GM21528 (cell line): ENCODE measurements around the gene CHMP3.

Experiments used
- ATAC-seq: cut with Tn5 transposase; IDR thresholded peaks from one replicate; pipeline ENCODE4 v1.9.1; 2021; ENCODE audit warnings: mild to moderate bottlenecking, moderate library complexity; ENCODE audit not compliant: unreplicated experiment, low FRiP score

Gene CHMP3

DNA sequence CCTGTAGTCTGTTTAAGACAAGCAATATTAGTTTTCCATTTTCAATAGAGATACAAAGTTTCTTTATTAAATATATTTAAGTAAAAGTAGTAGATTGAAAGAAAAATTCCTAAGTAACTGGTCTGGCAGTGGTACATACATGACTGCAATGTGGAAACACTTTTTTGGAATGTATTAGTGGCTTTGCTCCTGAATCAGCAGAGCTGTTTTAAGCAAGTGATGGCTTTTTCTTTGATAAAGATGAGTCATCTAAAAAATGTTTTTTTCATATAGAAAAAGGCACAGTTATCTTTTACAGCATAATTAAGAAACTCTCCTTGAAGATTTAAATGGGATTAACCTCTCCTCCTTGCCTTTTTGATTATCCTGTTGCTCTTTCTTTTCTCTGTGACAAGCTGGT is 87.2 kb downstream of the CHMP3 start:
- ATAC-seq, result no peak

DNA sequence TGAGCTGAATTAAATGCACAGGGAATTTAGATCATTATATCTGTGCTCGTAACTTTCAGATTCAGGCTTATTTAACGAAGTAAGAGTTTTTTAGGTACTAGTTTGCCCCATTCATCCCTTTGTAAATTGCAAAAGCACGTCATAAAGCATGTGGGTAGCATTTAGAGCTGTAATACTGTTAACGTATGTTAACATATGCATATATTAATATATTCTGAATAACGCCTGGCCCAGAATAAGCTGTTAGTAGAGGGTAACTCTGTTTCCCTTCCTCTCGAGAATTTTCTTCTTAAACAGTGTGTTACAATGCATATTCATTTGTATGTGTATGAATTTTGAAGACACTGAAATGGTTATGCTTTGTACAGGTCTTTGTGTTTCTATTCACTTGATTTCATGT is 91.6 kb downstream of the CHMP3 start:
- ATAC-seq, result no peak

DNA sequence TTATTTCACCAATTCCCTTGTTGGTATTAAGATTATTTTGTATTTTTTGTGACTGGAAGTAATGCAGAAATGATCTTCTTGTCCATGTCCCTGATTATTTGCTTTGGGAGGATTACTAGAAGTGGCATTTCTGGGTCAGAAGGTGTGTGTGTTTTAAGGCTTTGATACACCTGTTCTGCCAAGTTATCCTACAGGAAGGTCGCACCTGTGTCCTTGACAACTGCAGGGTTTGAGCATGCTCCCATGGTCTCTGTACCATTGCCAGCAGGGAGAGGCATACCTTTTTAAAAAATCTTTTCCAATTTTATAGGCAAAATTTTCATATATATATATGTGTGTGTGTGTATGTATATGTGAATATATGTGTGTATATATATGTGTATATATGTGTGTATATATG is 92.4 kb downstream of the CHMP3 start:
- no peak for ATAC-seq

DNA sequence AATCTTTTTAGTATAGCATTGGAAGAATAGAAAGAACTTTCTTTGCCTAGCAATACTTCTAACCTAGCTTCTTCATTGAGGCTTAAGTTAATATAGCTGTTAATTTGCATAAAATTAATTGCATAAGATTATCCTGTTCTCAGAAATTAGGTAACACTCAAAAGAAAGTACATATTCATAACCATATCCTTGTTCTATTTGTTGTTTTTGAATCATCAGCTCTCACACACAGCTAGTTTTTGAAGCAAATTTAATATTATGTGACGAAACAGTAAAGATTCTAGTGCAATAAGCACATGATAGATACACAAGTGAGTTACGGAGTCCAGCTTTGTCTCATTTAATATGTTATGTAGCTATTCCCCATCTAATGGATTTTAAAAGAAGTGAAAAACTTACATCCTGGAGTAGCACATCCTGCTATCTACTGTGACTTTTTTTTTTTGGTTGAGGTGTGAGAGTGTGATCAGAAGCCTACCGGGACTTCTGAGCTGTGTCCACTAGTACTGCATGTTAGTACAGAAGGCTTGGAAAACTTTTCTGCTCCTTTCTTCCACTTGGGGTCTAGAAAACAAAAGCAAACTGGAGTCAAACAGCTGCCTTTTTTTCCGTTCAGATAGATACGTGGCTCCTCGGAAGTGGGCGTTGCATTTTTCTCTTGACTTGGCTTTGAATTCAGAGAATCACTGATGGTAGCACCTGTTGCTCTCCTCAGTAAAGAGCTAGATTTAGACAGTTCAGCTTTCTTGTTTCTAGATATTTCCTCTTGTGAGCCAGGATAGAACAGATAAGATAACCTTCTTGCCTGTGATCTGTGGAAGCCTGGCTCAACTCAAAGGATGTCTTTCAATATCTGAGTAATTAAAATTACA is 94.8 kb downstream of the CHMP3 start:
- ATAC-seq, result no peak

DNA sequence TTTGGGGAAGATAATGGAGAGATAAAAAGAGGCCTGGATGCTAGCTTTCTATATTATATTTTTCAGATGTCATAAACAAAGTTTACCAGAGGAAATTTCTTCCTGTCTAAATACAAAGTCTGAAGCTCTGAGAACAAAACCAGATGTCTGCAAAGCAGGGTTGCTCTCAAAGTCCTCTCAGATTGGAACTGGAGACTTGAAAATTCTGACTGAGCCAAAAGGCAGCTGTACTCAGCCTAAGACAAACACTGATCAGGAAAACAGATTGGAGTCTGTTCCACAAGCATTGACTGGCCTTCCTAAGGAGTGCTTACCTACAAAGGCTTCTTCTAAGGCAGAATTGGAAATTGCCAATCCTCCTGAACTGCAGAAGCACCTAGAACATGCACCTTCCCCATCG is 96.9 kb downstream of the CHMP3 start:
- no peak for ATAC-seq

DNA sequence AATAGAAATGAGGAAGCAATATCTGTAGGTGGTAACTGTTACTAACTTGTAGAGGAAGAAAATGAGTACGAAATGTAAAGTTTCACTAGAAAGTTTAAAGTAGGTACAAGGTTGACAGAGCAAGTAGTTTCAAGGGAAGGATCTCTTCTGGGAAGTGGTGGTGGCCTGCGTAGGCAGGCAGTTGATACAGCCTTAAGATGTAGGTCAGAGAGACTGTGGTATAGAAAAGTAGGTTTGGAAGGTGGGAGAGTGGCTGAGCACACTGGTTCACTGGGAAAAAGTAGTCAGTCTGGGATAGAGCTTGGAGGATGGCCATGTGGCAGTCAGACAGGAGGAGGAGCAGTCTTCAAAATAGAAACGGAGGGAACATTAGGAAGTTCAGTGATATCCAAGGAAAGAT is 98.6 kb downstream of the CHMP3 start:
- ATAC-seq, result no peak

DNA sequence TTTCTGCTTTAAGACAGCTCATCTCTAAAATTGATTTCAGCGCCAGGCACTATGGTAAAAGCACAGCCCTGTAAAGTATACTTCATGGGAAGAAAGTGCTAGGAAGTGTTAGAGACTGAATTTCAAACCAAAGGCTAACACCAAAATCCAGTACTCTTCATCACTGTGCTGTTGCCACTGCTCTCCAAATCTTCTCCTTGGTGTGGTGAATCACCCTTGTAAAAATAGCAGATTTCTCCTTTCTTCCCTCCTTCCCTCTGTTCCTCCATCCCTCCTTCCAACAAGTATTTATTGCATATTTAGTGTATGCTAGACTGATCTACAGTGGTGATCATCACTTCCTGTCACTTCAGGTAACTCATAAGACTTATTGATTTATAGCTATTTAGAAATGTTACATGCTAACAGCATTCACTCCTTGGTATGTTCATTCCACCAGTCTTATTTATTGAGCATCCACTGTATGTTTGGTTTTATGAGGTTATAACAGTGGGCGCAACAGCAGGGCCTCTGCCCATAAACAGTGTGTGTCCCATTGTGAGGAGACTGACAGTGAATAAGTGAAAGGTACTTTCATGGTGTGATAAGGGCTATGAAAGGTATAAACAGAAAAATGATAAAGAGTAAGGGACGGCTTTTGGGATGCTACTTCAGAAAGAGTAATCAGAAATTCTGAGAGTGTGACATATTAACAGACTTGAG is 102.0 kb downstream of the CHMP3 start:
- ATAC-seq, result no peak

DNA sequence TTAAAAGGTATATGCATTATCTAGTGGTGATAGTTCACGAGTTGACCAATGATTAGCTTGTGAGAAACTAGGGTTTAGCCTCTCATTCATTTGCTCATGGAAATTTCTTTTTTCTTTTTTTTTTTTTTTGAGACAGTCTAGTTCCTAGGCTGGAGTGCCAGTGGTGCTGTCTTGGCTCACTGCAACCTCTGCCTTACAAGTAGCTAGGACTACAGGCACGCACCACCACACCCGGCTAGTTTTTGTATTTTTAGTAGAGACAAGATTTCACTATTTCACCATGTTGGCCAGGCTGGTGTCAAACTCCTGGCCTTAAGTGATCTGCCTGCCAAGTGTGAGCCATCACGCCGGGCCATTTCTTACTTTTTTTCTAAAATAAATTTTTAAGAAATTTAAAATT is 108.1 kb downstream of the CHMP3 start:
- ATAC-seq, result no peak

DNA sequence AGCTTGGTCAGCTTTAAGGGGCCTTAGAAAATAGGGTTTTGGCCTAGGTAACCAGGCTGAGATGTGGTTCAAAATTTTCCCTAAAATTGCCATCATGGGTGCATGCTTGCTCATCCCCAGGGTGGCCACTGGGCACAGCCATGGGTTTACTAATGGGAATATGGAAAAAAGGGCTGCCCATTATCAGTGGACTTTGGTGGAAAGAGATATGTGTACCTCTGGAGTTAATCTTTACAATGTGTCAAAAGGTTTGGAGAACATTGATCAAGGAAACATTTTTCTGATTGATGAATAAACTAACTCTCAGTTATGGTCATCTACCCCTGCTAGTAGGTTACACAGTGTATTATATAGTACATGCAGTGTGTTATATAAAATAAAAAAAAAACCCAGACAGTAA is 109.0 kb downstream of the CHMP3 start:
- ATAC-seq, result no peak

DNA sequence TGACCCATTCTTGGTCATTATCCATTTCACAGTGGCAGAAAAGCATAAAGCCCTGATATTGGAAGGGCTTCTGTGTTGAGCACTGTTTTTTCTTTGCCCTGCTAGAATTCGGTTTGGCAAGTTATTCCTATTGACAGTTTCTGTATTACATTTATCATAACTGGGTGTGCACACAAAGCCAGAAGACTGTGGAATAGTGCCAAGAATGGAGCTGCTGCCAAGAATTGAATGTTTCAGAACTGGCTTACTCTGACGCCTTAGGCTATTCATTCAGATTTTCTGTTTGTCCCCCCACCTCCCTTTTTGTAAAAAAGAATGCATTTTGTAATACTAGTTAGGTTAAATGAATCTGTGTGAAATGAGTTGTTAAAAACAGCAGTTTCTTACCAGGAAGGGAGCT is 109.4 kb downstream of the CHMP3 start:
- ATAC-seq, result no peak
